GM12872 (cell line): ENCODE measurements around the gene OR51E1.

ENCODE experiments used
- CTCF ChIP-seq: IDR thresholded peaks from 3 replicates; pipeline ENCODE4 v1.5.1; 2011; ENCODE audit warnings: low read depth, mild to moderate bottlenecking, low read length, moderate library complexity; ENCODE audit not compliant: insufficient read depth

The OR51E1 gene

GRCh38 chr11:4643682-4644081 is at the start of gene OR51E1:
Gene OR51E1, plus strand, starts transcription at chr11:4643982. Its CDS starts 8,545 bp downstream, at chr11:4652527.
- TF ChIP-seq CTCF, result no peak

- TF ChIP-seq CTCF, result no peak
These were observed 38.7 kb upstream of the OR51E1 start for GRCh38 chr11:4605057-4605456.

GRCh38 chr11:4606231-4607015 is 37.4 kb upstream of the OR51E1 start:
- no peak for TF ChIP-seq CTCF

GRCh38 chr11:4607096-4607495 is 36.7 kb upstream of the OR51E1 start:
- no peak for TF ChIP-seq CTCF

- no peak for TF ChIP-seq CTCF
These were observed 35.8 kb upstream of the OR51E1 start, which contains the start of gene TRIM68 for GRCh38 chr11:4607781-4608666. Gene TRIM68, minus strand, starts transcription at chr11:4608231. Its CDS starts 2,727 bp downstream, at chr11:4605504.

- no peak for TF ChIP-seq CTCF
These were observed 33.4 kb upstream of the OR51E1 start for GRCh38 chr11:4610258-4610935.

GRCh38 chr11:4611986-4612385 is 31.8 kb upstream of the OR51E1 start:
- TF ChIP-seq CTCF, result no peak
